A673 (cell line): Measurements from ENCODE around the gene TAS2R3.

Experiments
- CTCF ChIP-seq: fragments of 300-800, 200-600 bp; sonication (generic); conservative IDR thresholded peaks from 2 replicates; pipeline ENCODE4 v1.5.1; 2017; ENCODE audit warnings: low read depth, mild to moderate bottlenecking, antibody characterized with exemption, low read length, moderate library complexity, mixed read lengths
- EZH2 ChIP-seq: fragments of 200-600 bp; sonication (generic); IDR thresholded peaks from 2 replicates; pipeline ENCODE4 v1.6.1; 2017; ENCODE audit warnings: borderline replicate concordance, low read depth, mild to moderate bottlenecking, mixed read lengths, antibody characterized with exemption, low read length; ENCODE audit not compliant: poor library complexity, severe bottlenecking

GRCh38 chr7:141738592-141739013, 25.3 kb upstream of the TAS2R3 start:
- TF ChIP-seq CTCF: no peak
- no peak for TF ChIP-seq EZH2
